ENCODE results near the gene LAGE3. TPM values are rescaled to one million over a fixed set of nuclear protein-coding genes. Genes with fewer than 3 reads are reported as not detected.
A peak's percentile ranks its signal among the peaks of the same experiment; 100 is the strongest.
"Not testable (repeated sequence)": the region's sequence is repeated elsewhere in the genome, so short reads cannot be mapped to it uniquely, and the experiment has no call there.

Gene LAGE3
- polyA plus RNA-seq, 2 donors = 6.2 to 21.1 TPM

DNA sequence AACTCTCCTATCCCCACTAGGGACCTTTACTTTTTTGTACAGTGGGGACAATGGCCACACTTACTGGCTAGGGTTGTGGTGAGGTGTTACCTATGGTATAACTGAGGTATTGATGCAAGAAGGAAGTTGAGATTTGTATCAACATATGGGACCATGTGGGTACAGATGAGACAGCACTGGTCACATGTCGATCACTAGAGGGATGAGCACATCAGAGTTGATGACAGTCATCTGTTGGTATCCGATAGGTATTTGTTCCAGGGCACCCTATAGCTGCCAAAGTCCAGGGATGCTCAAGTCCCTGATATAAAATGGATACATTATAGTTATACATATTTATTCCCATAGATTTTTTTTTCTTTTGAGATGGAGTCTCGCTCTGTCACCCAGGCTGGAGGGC, 23.9 kb upstream of the LAGE3 start:
- Histone ChIP-seq H3K27ac (ENCODE audit: low read depth in 2 of 2, low read length in 1 of 2) (no peak overlapping the region), H3K9me3 (ENCODE audit: control insufficient read depth in 2 of 2, insufficient read depth in 1 of 2, low read depth in 1 of 2, low read length in 1 of 2) (no peaks in the 10 kb centered on the region), H3K4me3 (ENCODE audit: low read depth in 1 of 2, low read length in 2 of 2) (no peak overlapping the region), H3K36me3 (ENCODE audit: control insufficient read depth in 2 of 2, insufficient read depth in 2 of 2, low read length in 1 of 2) (peaks cover 0 to 8% of the 10 kb centered on the region in 2 donors), H3K27me3 (ENCODE audit: control insufficient read depth in 1 of 2, insufficient read depth in 2 of 2, low read length in 2 of 2) (no peaks in the 10 kb centered on the region), H3K4me1 (ENCODE audit: control insufficient read depth in 2 of 2, insufficient read depth in 2 of 2, low read length in 1 of 2) (peaks cover 2 to 8% of the 10 kb centered on the region in 2 donors)
- 86 to 87% methylated on average over 3 of the region's 3 CpGs for WGBS, 2 donors

DNA sequence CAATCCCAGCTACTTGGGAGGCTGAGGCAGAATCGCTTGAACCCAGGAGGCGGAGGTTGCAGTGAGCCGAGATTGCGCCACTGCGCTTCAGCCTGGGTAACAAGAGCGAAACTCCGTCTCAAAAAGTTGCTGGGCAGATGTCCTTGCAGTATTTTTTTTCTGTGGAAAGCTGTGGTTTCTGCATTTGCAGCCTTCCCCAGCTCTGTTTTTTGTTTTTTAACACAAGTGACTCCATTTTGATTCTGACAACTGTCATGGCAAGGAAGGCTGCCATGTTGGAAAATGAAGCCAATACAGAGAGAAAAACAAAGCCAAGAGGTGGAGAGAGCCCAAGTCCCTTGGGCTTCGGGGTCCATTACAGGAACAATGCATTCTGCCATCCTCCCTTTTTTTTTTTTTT, 23.0 kb upstream of the LAGE3 start:
- Histone ChIP-seq H3K4me1 (ENCODE audit: control insufficient read depth in 2 of 2, insufficient read depth in 2 of 2, low read length in 1 of 2) (peaks cover 2 to 8% of the 10 kb centered on the region in 2 donors), H3K4me3 (ENCODE audit: low read depth in 1 of 2, low read length in 2 of 2) (no peak overlapping the region)
- 84 to 87% methylated on average over 8 of the region's 8 CpGs for WGBS, 2 donors

DNA sequence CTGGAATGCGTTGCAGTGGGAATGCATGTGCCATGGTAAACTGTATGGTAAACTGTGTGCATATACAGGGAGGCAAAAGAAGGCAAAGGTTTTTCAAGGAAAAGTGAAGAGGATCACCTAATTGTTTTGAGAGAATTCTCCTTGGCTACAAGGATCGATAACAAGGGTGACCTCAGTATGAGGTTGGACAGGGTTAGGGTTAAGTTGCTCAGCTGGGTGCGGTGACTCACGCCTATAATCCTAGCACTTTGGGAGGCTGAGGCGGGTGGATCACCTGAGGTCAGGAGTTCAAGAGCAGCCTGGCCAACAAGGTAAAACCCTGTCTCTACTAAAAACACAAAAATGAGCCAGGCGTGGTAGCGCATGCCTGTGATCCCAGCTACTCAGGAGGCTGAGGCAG, 22.3 kb upstream of the LAGE3 start:
- not testable (repeated sequence) for H3K9me3 ChIP-seq (ENCODE audit: control insufficient read depth in 2 of 2, insufficient read depth in 1 of 2, low read depth in 1 of 2, low read length in 1 of 2); H3K27me3 ChIP-seq (ENCODE audit: control insufficient read depth in 1 of 2, insufficient read depth in 2 of 2, low read length in 2 of 2); H3K27ac ChIP-seq (ENCODE audit: low read depth in 2 of 2, low read length in 1 of 2); H3K4me1 ChIP-seq (ENCODE audit: control insufficient read depth in 2 of 2, insufficient read depth in 2 of 2, low read length in 1 of 2); H3K4me3 ChIP-seq (ENCODE audit: low read depth in 1 of 2, low read length in 2 of 2); H3K36me3 ChIP-seq (ENCODE audit: control insufficient read depth in 2 of 2, insufficient read depth in 2 of 2, low read length in 1 of 2)
- 71 to 74% methylated on average over 7 of the region's 7 CpGs for WGBS, 2 donors

More for the DNA sequence above, 23.0 kb upstream of the LAGE3 start:
- Histone ChIP-seq H3K36me3 (ENCODE audit: control insufficient read depth in 2 of 2, insufficient read depth in 2 of 2, low read length in 1 of 2) (peaks cover 0 to 6% of the 10 kb centered on the region in 2 donors), H3K9me3 (ENCODE audit: control insufficient read depth in 2 of 2, insufficient read depth in 1 of 2, low read depth in 1 of 2, low read length in 1 of 2) (no peaks in the 10 kb centered on the region), H3K27ac (ENCODE audit: low read depth in 2 of 2, low read length in 1 of 2) (no peak overlapping the region), H3K27me3 (ENCODE audit: control insufficient read depth in 1 of 2, insufficient read depth in 2 of 2, low read length in 2 of 2) (no peaks in the 10 kb centered on the region)

DNA sequence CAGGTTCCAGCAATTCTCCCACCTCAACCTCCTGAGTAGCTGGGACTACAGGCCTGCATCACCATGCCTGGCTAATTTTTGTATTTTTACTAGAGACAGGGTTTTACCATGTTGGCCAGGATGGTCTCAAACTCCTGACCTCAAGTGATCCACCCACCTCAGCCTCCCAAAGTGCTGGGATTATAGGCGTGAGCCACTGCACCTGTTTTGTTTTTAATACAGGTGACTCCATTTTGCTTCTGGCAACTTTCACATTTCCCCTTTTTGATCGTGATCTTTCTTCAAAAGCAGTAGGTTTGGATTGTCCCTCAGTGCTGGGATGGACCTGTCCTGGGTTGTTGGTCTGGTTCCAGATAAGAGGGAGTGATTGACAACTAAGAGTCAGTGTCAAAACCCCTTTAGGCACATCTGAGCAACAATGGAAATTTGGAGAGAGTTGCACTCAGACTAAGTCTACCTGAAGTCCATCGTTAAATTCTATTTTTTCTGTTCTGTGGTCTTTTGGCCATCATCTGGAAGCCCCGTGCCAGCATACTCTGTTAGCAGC, 17.6 kb upstream of the LAGE3 start:
- not testable (repeated sequence) for H3K9me3 ChIP-seq (ENCODE audit: control insufficient read depth in 2 of 2, insufficient read depth in 1 of 2, low read depth in 1 of 2, low read length in 1 of 2); H3K27ac ChIP-seq (ENCODE audit: low read depth in 2 of 2, low read length in 1 of 2); H3K4me3 ChIP-seq (ENCODE audit: low read depth in 1 of 2, low read length in 2 of 2); H3K36me3 ChIP-seq (ENCODE audit: control insufficient read depth in 2 of 2, insufficient read depth in 2 of 2, low read length in 1 of 2); H3K27me3 ChIP-seq (ENCODE audit: control insufficient read depth in 1 of 2, insufficient read depth in 2 of 2, low read length in 2 of 2); H3K4me1 ChIP-seq (ENCODE audit: control insufficient read depth in 2 of 2, insufficient read depth in 2 of 2, low read length in 1 of 2)
- WGBS, 2 donors = 67 to 69% methylated on average over 4 of the region's 4 CpGs

DNA sequence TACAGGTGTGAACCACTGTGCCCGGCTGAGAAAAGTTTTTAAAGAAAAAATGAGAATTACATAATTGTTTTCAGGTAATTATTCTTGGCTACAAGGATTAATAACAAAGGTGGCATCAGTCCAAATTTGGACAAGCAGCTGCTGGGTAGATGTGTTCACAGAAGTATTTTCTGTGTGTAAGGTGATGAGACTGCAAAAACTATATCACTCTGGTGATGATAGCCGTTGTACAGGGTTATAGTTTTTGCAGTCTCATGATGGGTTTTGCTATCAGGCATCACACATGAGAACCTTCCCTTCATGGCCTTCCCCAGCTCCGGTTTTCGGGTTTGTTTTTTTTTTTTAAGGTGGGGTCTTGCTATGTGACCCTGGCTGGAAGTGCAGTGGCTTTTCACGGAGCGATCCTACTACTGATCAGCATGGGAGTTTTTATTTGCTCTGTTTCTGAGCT, 16.4 kb upstream of the LAGE3 start:
- Histone ChIP-seq H3K27me3 (ENCODE audit: control insufficient read depth in 1 of 2, insufficient read depth in 2 of 2, low read length in 2 of 2) (no peaks in the 10 kb centered on the region), H3K27ac (ENCODE audit: low read depth in 2 of 2, low read length in 1 of 2) (no peak overlapping the region), H3K36me3 (ENCODE audit: control insufficient read depth in 2 of 2, insufficient read depth in 2 of 2, low read length in 1 of 2) (no peaks in the 10 kb centered on the region), H3K9me3 (ENCODE audit: control insufficient read depth in 2 of 2, insufficient read depth in 1 of 2, low read depth in 1 of 2, low read length in 1 of 2) (no peaks in the 10 kb centered on the region), H3K4me1 (ENCODE audit: control insufficient read depth in 2 of 2, insufficient read depth in 2 of 2, low read length in 1 of 2) (no peaks in the 10 kb centered on the region), H3K4me3 (ENCODE audit: low read depth in 1 of 2, low read length in 2 of 2) (no peak overlapping the region)
- WGBS, 2 donors = 77 to 83% methylated on average over 6 of the region's 6 CpGs

DNA sequence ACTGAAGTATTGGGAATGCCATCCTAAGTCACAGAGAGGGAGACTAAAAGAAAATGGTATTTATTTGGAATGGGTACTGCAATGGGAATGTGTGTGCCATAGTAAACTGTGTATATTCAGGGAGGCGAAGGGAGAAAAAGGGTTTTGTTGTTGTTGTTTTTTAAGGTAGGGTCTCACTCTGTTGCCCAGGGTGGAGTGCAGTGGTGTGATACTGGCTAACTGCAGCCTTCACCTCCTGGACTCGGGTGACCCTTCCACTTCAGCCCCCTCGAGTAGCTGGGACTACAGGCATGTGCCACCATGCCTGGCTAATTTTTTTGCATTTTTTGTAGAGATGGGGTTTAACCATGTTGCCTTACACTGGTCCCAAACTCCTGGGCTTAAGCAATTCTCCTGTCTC, 15.6 kb upstream of the LAGE3 start:
- Histone ChIP-seq H3K27me3 (ENCODE audit: control insufficient read depth in 1 of 2, insufficient read depth in 2 of 2, low read length in 2 of 2) (no peaks in the 10 kb centered on the region), H3K36me3 (ENCODE audit: control insufficient read depth in 2 of 2, insufficient read depth in 2 of 2, low read length in 1 of 2) (no peaks in the 10 kb centered on the region), H3K4me1 (ENCODE audit: control insufficient read depth in 2 of 2, insufficient read depth in 2 of 2, low read length in 1 of 2) (no peaks in the 10 kb centered on the region), H3K4me3 (ENCODE audit: low read depth in 1 of 2, low read length in 2 of 2) (no peak overlapping the region), H3K9me3 (ENCODE audit: control insufficient read depth in 2 of 2, insufficient read depth in 1 of 2, low read depth in 1 of 2, low read length in 1 of 2) (no peaks in the 10 kb centered on the region), H3K27ac (ENCODE audit: low read depth in 2 of 2, low read length in 1 of 2) (no peak overlapping the region)
- WGBS, 2 donors = 63 to 80% methylated on average over 3 of the region's 3 CpGs

DNA sequence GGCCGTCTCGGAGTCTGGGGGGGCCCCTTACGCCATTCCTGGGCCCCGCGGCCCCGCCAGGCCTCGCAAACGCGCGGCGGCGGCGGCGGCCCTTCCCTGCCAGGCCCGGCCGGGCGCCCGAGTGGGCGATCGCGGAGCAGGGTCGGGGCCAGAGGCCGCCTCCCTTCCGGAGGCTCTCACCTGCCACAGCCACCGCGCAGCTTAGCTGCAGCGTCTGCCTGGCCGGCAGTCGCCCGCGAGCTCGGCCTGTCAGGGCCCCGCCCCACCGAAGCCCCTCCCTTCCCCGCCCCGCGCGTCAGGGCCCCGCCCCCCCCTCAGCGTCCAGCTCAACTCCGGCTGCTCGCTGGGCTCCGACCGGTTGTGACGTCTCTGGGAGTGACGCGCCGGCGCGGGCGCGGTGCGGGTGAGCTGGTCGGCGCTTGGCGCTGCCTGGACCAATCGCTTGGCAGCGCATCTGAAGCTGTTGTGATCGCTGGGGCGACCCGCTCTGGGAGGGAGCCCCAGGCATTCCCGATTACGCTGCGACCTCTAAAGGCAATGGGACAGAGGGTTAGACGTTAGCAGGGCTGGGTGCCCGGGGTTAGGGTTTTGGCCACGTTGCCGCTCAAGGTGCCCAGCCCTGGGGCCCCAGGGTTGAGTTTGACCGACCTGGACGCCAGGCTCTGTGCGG, 11.5 kb upstream of the LAGE3 start, which contains the start of gene SLC10A3:
Gene SLC10A3 (minus strand): TSS at position 216 of the 670 bp plus-strand sequence. CDS start 1,689 bp downstream, outside the sequence.
- 0 to 13% methylated on average over 45 to 69 of the region's 71 CpGs for WGBS, 2 donors
- Histone ChIP-seq H3K4me3 (ENCODE audit: low read depth in 1 of 2, low read length in 2 of 2) (peak within 1 kb of the TSS; percentile 56 to 59), H3K27me3 (ENCODE audit: control insufficient read depth in 1 of 2, insufficient read depth in 2 of 2, low read length in 2 of 2) (no peaks in the 10 kb centered on the region), H3K9me3 (ENCODE audit: control insufficient read depth in 2 of 2, insufficient read depth in 1 of 2, low read depth in 1 of 2, low read length in 1 of 2) (peaks cover 0 to 6% of the 10 kb centered on the region in 2 donors), H3K27ac (ENCODE audit: low read depth in 2 of 2, low read length in 1 of 2) (peak within 1 kb of the TSS; percentile 95 to 98), H3K4me1 (ENCODE audit: control insufficient read depth in 2 of 2, insufficient read depth in 2 of 2, low read length in 1 of 2) (peaks cover 0 to 6% of the 10 kb centered on the region in 2 donors), H3K36me3 (ENCODE audit: control insufficient read depth in 2 of 2, insufficient read depth in 2 of 2, low read length in 1 of 2) (peaks cover 0 to 10% of the 10 kb centered on the region in 2 donors)

DNA sequence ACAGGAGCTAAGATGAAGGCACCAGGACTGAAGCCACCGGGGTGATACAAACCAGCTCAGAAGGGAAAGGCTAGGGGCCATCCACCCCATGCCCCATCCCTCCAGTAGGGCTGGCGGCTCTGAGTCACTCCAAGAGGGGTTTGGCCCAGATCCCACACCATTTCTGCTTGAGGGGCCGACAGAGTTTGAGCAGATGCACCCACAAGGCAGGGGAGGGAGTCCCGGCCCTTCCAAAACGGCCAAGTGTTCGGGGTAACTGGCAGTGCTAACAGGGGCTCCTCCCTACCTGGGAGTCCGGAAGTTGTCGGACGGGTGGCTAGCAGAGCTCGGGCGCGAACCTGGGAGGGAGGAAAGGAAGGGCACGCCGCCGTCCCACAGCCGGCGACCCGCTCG, 10.9 kb upstream of the LAGE3 start:
- 0 to 32% methylated on average over 15 to 19 of the region's 19 CpGs for WGBS, 2 donors
- peak overlapping the region; percentile 95 to 98 for H3K27ac ChIP-seq (ENCODE audit: low read depth in 2 of 2, low read length in 1 of 2)
- peak overlapping the region; percentile 56 to 59 for H3K4me3 ChIP-seq (ENCODE audit: low read depth in 1 of 2, low read length in 2 of 2)
- peaks cover 4 to 10% of the 10 kb centered on the region in 2 donors for H3K4me1 ChIP-seq (ENCODE audit: control insufficient read depth in 2 of 2, insufficient read depth in 2 of 2, low read length in 1 of 2)
- peaks cover 0 to 6% of the 10 kb centered on the region in 2 donors for H3K9me3 ChIP-seq (ENCODE audit: control insufficient read depth in 2 of 2, insufficient read depth in 1 of 2, low read depth in 1 of 2, low read length in 1 of 2)
- peaks cover 0 to 10% of the 10 kb centered on the region in 2 donors for H3K36me3 ChIP-seq (ENCODE audit: control insufficient read depth in 2 of 2, insufficient read depth in 2 of 2, low read length in 1 of 2)
- no peaks in the 10 kb centered on the region for H3K27me3 ChIP-seq (ENCODE audit: control insufficient read depth in 1 of 2, insufficient read depth in 2 of 2, low read length in 2 of 2)

DNA sequence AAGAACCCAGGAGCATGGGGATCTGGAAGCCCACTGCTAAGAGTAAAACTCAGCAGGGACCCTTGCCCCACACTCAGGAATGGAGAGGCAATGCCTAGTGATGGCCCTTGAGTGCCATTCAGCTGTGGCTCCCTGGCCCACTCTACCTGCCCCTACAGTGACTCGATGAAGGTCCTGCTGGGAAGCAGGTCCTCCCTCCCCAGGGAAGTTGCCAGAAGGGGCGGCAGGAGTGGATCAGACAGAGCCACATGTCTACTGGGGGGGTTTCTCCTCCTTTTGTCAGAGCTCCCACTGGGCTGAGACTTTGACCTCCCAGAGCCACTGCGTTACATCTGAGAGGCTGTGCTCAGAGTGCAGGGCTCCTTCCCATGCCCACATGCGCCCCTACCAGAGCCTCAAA, 10.1 kb upstream of the LAGE3 start:
- Histone ChIP-seq H3K27ac (ENCODE audit: low read depth in 2 of 2, low read length in 1 of 2) (peak overlapping the region; percentile 95 to 98), H3K36me3 (ENCODE audit: control insufficient read depth in 2 of 2, insufficient read depth in 2 of 2, low read length in 1 of 2) (peaks cover 0 to 14% of the 10 kb centered on the region in 2 donors), H3K4me3 (ENCODE audit: low read depth in 1 of 2, low read length in 2 of 2) (peak overlapping the region in 1 of 2 donors; percentile 59), H3K4me1 (ENCODE audit: control insufficient read depth in 2 of 2, insufficient read depth in 2 of 2, low read length in 1 of 2) (peaks cover 5 to 16% of the 10 kb centered on the region in 2 donors), H3K27me3 (ENCODE audit: control insufficient read depth in 1 of 2, insufficient read depth in 2 of 2, low read length in 2 of 2) (no peaks in the 10 kb centered on the region), H3K9me3 (ENCODE audit: control insufficient read depth in 2 of 2, insufficient read depth in 1 of 2, low read depth in 1 of 2, low read length in 1 of 2) (peaks cover 0 to 6% of the 10 kb centered on the region in 2 donors)
- WGBS, 2 donors = 65 to 89% methylated on average over 4 of the region's 4 CpGs

Data from esophagus (tissue), 2 donors.